Uterus (tissue), 2 donors: ENCODE data around the gene MYO18B.

Source experiments
- CTCF ChIP-seq, 4 experiments: fragments of 200-600 bp in 2 of 4; fragments of 450-650 bp in 2 of 4; sonication (generic) in 2 of 4; IDR thresholded peaks; one replicate each; pipeline ENCODE4 v1.5.1; 2016 to 2019; ENCODE audit warnings: antibody characterized with exemption in 4 of 4, mild to moderate bottlenecking in 2 of 4, moderate library complexity in 1 of 4
- POLR2A ChIP-seq, 2 donors: fragments of 450-650 bp; IDR thresholded peaks; one replicate each; pipeline ENCODE4 v1.6.1; 2016; ENCODE audit warnings: antibody characterized with exemption in 2 of 2, mild to moderate bottlenecking in 1 of 2, moderate library complexity in 1 of 2

GRCh38 chr22:25753252-25753651 lies 11.3 kb downstream of the MYO18B start:
- TF ChIP-seq CTCF (IDR thresholded peaks at IDR 0.05): no peak
- TF ChIP-seq POLR2A (IDR thresholded peaks at IDR 0.05): no peak
